GM18909 (cell line): Measurements from ENCODE around the gene ASMTL.
A peak's percentile ranks its signal among the peaks of the same experiment; 100 is the strongest.
"Not testable (repeated sequence)": the region's sequence is repeated elsewhere in the genome, so short reads cannot be mapped to it uniquely, and the experiment has no call there.

Experiments
- ATAC-seq: cut with Tn5 transposase; IDR thresholded peaks from one replicate; pipeline ENCODE4 v1.9.1; 2021; ENCODE audit warnings: mild to moderate bottlenecking; ENCODE audit not compliant: unreplicated experiment, poor library complexity

Gene ASMTL, protein sequence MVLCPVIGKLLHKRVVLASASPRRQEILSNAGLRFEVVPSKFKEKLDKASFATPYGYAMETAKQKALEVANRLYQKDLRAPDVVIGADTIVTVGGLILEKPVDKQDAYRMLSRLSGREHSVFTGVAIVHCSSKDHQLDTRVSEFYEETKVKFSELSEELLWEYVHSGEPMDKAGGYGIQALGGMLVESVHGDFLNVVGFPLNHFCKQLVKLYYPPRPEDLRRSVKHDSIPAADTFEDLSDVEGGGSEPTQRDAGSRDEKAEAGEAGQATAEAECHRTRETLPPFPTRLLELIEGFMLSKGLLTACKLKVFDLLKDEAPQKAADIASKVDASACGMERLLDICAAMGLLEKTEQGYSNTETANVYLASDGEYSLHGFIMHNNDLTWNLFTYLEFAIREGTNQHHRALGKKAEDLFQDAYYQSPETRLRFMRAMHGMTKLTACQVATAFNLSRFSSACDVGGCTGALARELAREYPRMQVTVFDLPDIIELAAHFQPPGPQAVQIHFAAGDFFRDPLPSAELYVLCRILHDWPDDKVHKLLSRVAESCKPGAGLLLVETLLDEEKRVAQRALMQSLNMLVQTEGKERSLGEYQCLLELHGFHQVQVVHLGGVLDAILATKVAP

DNA sequence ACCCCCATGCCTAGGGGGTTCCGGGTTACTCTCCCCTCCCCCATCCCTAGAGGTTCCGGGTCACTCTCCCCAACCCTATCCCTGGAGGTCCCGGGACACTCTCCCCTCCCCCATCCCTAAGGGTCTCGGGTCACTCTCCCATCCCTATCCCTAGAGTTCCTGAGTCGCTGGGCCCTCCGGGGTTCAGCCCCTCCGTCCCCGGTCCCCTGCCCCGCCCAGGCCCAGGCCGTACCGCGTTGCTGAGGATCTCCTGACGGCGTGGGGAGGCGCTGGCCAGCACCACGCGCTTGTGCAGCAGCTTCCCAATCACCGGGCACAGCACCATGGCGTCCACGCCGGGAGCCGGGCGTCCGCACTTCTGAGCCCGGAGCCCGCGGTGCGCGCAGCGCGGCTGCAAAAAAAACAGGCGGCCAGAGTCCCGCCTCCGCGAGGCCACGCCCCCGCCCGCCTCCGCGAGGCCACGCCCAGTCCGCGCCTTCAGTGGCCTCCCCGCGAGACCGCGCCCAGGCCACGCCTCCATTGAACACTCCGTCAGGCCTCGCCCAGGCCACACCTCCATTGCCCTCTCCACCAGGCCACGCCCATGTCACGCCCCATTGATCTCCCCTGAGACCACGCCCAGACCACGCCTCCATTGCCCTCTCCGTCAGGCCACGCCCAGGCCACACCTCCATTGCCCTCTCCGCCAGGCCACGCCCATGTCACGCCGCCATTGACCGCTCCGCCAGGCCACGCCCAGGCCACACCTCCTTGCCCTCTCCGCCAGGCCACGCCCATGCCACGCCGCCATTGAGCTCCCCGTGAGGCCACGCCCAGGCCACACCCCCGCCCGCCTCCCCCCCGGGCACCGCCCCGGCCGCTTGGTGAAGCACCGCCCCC is at the start of gene ASMTL:
TSS of gene ASMTL (minus strand) at position 394 of the 879 bp plus-strand sequence. CDS start at position 325, 69 bp downstream.
- peak; percentile 77 for ATAC-seq

DNA sequence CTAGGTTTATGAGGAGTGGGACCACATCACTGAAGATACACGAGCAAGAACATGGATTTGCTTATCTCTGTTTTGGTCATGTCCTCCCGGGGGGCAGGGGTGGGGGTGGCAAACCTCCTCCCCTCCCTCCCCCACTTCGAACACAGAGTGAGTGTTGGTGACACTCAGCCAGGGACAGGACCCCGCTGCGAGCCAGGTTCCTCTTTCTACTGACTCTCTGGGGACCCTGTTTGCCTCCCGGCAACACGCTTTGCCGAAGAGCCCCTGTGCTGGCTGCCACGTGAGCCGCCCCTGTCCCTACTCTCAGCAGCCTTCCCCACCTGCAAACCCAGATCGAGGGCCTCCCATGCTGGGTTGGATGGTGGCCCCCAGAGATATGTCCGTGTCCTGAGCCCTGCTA is 49.5 kb upstream of the ASMTL start:
- ATAC-seq, result peak; percentile 67

DNA sequence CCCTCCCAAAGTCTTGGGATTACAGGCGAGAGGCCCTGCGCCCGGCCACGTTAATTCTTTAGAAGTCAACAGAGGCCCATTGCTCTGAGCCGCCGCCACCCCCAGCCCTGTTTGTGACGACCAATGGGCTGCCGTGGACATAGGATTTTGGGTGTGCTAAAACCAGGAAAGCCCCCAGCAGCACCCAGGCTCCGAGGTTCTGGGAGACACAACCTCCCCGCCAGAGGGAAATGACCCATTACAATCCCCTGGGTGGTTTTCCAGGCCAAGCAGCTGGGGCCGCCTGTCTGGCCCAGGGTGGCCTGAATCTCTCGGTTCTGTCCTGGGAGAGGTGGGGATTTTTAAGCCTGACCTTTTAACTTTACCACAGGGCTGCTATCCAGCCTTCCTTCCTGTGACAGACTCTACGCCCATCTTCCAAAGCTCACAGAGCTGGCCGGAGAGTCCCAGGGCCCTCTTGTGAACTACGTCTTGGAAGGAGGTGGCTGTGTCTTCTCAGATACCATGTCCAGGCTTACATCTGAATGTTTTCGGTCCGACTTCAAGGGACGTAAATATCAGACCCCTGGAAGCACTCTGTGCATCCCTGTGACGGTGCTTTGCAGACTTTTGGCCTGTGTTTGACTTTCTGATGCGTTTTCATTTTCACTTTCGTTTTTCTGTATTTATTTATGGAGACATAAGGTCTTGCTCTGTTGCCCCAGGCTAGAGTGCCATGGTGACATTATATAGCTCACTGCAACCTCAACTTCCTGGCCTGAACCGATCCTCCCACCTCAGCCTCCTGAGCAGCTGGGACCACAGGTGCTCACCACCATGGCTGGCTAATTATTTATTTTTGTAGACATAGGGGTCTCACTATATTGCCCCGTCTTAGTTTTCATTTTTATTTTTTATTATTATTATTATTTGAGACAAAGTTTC is 48.3 kb upstream of the ASMTL start:
- ATAC-seq, result peak; percentile 67

DNA sequence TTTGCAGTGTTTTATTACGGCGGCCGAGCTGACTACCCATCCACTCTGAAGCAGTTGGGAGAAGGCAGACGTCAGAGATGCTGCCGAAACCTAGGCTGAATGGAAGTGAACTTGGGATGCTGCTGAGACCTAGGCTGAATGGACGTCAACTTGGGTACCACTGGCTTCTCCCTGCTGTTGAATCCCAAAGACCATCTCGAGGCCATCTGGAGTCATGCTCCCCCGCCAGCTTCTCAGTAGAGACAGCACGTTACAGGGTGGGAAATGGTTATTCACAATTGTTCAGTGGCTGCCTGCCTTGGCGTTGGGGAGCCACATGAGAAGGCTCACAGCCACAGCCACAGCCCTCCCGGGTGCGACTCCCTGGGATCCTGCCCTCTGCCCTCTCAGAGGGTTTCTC is 43.4 kb upstream of the ASMTL start:
- ATAC-seq, result no peak

DNA sequence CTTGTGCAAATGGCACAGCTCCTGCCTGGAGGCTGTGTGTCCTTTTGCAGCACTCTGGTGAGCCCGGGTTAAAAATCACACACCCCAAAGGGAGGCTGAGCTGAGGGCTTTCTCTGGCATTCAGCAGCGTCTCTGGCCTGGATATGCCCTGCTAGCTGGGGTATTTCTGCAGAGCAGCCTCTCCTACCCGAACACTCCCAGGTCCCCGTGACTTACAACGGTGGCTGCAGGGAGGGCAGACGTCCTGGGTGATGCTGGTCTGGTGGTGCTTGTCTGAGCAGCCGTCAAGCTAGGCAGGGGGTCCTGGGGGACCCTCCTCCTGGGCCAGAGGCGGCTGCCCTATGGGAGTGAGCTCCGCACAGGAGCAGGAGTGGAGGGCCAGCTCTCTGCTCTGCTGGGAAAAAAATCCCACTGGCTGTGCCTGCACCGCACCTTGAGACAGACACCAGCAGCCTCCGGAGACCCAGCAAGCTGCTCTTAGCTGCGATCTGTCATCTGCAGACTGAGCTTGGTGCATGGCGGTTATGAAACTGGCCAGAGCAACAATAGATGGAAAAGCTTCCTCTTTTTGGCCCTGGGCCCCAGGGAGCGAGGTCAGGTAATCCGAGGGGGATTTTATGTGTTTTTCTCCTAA is 41.3 kb upstream of the ASMTL start:
- peak; percentile 72 for ATAC-seq

DNA sequence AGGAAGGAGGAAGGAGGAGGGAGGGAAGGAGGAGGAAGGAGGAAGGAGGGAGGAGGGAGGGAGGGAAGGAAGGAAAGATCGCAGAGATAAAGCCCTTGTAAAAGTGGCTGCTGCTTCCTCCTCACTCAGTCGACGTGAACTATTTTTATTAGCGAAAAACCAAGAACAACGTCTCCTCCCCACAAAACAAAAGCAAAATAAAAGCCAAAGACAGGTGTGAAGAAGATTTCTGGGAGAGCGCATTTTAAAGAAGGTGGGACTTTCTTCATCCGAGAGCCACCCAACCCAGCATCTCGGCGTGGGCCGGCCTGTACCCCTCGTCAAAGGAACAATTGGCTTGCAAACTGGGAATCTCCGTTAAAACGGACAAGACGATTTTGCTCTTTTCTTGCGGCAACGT is 40.7 kb upstream of the ASMTL start:
- ATAC-seq, result peak; percentile 14

GRCh38 chrX:1492421-1493012 is 39.8 kb upstream of the ASMTL start:
- no peak for ATAC-seq

DNA sequence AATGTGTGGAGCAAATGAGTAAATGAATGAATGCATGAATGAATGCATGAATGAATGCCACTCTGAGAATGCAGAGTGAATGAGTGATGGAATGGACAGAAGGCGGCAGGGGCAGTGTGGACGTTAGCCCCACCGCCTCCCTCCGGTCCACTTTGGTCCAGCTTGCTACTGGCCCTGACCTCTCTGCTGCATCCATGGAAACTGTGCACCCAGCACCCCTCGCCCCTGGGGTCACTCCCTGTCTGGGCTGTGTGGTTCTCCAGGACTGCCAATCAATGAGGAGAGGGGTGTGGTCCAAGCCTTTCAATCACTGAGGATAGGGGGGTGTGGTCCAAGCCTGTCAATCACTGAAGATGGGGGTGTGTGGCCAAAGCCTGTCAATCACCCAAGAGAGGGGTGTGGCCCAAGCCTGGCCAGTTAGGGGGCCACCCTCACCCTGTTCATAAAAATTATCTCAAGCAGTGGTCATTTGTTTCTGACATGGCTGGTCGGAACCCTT is 39.2 kb upstream of the ASMTL start:
- ATAC-seq, result peak; percentile 80

DNA sequence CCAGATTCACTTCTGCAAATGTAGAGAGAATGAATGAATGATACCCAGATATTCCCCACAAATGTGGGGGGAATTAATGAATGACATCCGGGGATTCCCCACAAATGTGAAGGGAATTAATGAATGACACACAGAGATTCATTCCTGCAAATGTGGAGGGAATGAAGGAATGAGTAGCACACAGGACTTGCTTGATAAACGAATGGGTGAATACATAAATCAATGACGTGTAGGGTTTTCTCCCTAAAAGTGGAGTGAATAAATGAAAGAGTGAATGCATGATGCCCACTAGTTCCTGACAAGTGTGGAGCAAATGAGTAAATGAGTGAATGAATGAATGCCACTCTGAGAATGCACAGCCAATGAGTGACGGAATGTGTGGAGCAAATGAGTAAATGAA is 38.5 kb upstream of the ASMTL start:
- ATAC-seq, result not testable (repeated sequence)

GRCh38 chrX:1490723-1491122 is 38.0 kb upstream of the ASMTL start:
- ATAC-seq, result not testable (repeated sequence)

DNA sequence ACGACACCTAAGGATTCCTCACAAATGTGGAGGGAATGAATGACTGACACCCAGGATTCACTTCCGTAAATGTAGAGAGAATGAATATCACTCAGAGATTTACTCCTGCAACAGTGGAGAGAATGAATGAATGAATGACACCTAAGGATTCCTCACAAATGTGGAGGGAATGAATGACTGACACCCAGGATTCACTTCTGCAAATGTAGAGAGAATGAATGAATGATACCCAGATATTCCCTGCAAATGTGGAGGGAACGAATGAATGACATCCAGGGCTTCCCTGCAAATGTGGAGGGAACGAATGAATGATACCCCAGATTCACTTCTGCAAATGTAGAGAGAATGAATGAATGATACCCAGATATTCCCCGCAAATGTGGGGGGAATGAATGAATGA is 36.6 kb upstream of the ASMTL start:
- ATAC-seq, result not testable (repeated sequence)

DNA sequence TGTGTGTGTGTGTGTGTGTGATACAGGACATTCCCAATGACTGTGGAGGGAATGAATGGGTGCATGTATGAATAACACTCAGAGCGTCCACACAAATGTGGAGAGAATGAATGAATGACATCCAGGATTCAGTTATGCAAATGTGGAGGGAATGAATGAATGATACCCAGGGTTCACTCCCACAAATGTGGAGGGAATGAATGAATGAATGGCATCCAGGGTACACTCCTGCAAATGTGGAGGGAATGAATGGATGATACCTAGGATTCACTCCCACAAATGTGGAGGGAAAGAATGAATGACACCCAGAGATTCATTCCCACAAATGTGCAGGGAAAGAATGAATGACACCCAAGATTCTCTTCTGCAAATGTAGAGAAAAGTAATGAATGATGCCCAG is 36.0 kb upstream of the ASMTL start:
- no peak for ATAC-seq

- no peak for ATAC-seq
Measured at GRCh38 chrX:1488141-1488540, 35.4 kb upstream of the ASMTL start.

GRCh38 chrX:1487401-1487800 is 34.7 kb upstream of the ASMTL start:
- no peak for ATAC-seq

GRCh38 chrX:1486749-1487361 is 34.1 kb upstream of the ASMTL start:
- ATAC-seq, result no peak

DNA sequence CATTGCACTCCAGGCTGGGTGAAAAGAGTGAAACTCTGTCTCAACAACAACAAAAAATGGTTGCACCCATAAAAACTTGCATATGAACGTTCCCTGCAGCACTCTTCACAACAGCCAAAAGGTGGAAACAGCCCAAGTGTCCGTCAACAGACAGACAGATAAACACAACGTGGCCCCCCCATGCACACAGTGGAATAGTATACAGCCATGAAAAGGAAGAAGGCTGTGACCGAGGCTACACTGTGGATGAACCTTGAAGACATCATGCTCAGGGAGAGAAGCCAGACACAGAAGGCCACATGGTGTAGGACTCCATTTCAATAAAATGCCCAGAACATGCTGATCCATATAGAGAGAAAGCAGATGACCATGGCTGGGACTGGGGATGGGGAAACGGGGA is 33.5 kb upstream of the ASMTL start:
- ATAC-seq, result no peak

GRCh38 chrX:1485033-1485432 is 32.3 kb upstream of the ASMTL start:
- no peak for ATAC-seq

DNA sequence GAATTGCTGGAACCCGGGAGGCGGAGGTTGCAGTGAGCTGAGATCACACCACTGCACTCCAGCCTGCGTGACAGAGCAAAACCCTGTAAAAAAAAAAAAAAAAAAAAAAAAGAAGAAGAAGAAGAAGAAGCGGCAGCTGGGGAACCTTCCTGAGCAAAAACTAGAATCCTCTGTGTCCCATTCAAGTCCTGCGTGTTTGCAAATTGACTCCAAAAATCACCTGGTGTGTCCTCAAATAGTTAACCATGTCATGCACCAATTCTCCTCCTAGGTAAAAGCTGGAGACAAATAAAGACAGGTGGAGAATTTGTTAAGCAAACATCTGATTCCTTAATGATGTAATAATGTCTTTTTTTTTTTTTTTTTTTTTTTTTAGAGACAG is 31.9 kb upstream of the ASMTL start:
- ATAC-seq, result no peak
